OCI-LY7 (cell line): Measurements from ENCODE around the gene SFSWAP. TPM values are rescaled to one million over a fixed set of nuclear protein-coding genes. Genes with fewer than 3 reads are reported as not detected.
"Not testable (repeated sequence)": the region's sequence is repeated elsewhere in the genome, so short reads cannot be mapped to it uniquely, and the experiment has no call there.

Source experiments
- Bru-seq: library from RNA; stranded (reverse); fragments of 400-500 nt; gene quantifications from one replicate; lab custom pipeline; 2021; lab: Mats Ljungman, UMichigan
- BruChase-seq, 2 experiments: library from RNA; stranded (reverse); fragments of 400-500 nt; gene quantifications; one replicate each; lab custom pipeline; 2021; lab: Mats Ljungman, UMichigan
- BruUV-seq: library from RNA; stranded (reverse); fragments of 400-500 nt; replicated peaks from 2 replicates; lab custom pipeline; 2021; lab: Mats Ljungman, UMichigan
- CTCF ChIA-PET: fragments of 300-600 bp; sonication (Branson Sonifier 250); formaldehyde crosslinking; loops from one replicate; lab custom pipeline; 2022; ENCODE audit warnings: antibody characterized with exemption; ENCODE audit not compliant: unreplicated experiment; lab: Charles Lee
- POLR2A ChIA-PET: fragments of 300-600 bp; sonication (Branson Sonifier 250); formaldehyde crosslinking; loops from one replicate; lab custom pipeline; 2022; ENCODE audit warnings: antibody characterized with exemption; lab: Charles Lee
- DNase-seq: peaks from one replicate; pipeline ENCODE4 v3.0.0-alpha.2; 2015; ENCODE audit warnings: low spot score
- H2AFZ ChIP-seq: fragments of 200-600 bp; sonication (generic), shearing (Covaris generic); 2 replicates; pipeline ENCODE4 v1.6.1; 2014; ENCODE audit warnings: mild to moderate bottlenecking, antibody characterized with exemption, low read length, moderate library complexity
- H3K27ac ChIP-seq: fragments of 200-600 bp; sonication (generic); 2 replicates; pipeline ENCODE4 v1.5.1; 2014; ENCODE audit warnings: mixed run types, low read depth, mild to moderate bottlenecking, moderate library complexity, low read length, inconsistent platforms; ENCODE audit not compliant: poor library complexity, severe bottlenecking
- H3K36me3 ChIP-seq: fragments of 200-600 bp; sonication (generic); 2 replicates; pipeline ENCODE4 v1.6.1; 2014; ENCODE audit warnings: mild to moderate bottlenecking, antibody characterized with exemption, low read length, moderate library complexity, mixed read lengths; ENCODE audit not compliant: insufficient read depth
- H3K4me1 ChIP-seq: fragments of 200-600 bp; sonication (generic); 2 replicates; pipeline ENCODE4 v1.5.1; 2014; ENCODE audit warnings: mild to moderate bottlenecking, low read length; ENCODE audit not compliant: insufficient read depth, poor library complexity, severe bottlenecking
- H3K4me2 ChIP-seq: fragments of 200-600 bp; sonication (generic); 2 replicates; pipeline ENCODE4 v1.6.1; 2014; ENCODE audit warnings: mild to moderate bottlenecking, low read length
- H3K4me3 ChIP-seq: fragments of 200-600 bp; sonication (generic); 2 replicates; pipeline ENCODE4 v1.5.1; 2014; ENCODE audit warnings: mild to moderate bottlenecking, low read depth, low read length; ENCODE audit not compliant: poor library complexity, severe bottlenecking
- H3K79me2 ChIP-seq: fragments of 200-600 bp; sonication (generic); 2 replicates; pipeline ENCODE4 v1.6.1; 2016; ENCODE audit warnings: low read depth, mild to moderate bottlenecking, low read length, moderate library complexity, mixed read lengths; ENCODE audit not compliant: insufficient read depth
- H3K9me2 ChIP-seq: fragments of 200-600 bp; sonication (generic); 2 replicates; pipeline ENCODE4 v1.6.1; 2016; ENCODE audit warnings: mild to moderate bottlenecking, low read length, mixed read lengths; ENCODE audit not compliant: insufficient read depth
- H3K9me3 ChIP-seq: fragments of 200-600 bp; sonication (generic); 2 replicates; pipeline ENCODE4 v1.6.1; 2014; ENCODE audit warnings: mild to moderate bottlenecking, mixed run types, low read length, mixed read lengths
- H4K20me1 ChIP-seq: fragments of 200-600 bp; sonication (generic); 2 replicates; pipeline ENCODE4 v1.6.1; 2014; ENCODE audit warnings: mild to moderate bottlenecking, antibody characterized with exemption, low read length, moderate library complexity, mixed read lengths; ENCODE audit not compliant: insufficient read depth
- CTCF ChIP-seq: fragments of 200-600 bp; sonication (generic); conservative IDR thresholded peaks from 2 replicates; pipeline ENCODE4 v1.5.1; 2014; ENCODE audit warnings: mild to moderate bottlenecking, antibody characterized with exemption, low read length, moderate library complexity, mixed read lengths
- EZH2phosphoT487 ChIP-seq: fragments of 200-600 bp; sonication (generic); IDR thresholded peaks from 2 replicates; pipeline ENCODE4 v1.6.1; 2018; ENCODE audit warnings: low read depth, borderline replicate concordance, mild to moderate bottlenecking, mixed run types, antibody characterized with exemption, low read length, moderate library complexity, mixed read lengths
- intact Hi-C: fragments of 100-400 bp; cut with micrococcal nuclease; formaldehyde crosslinking; loops from one replicate; pipeline ENCODE4 v1.10.0; 2022; ENCODE audit not compliant: unreplicated experiment
- long read RNA-seq: library from polyadenylated mRNA; stranded (forward); transcript quantifications from one replicate; pipeline ENCODE4 v2.0.0, GENCODE V29; 2022
- total RNA-seq, 2 experiments: library from RNA; depleted of rRNA in 1 of 2; stranded (reverse); fragments of >200 nt in 1 of 2; shearing (Covaris generic) in 1 of 2; gene quantifications; 2 replicates each; pipeline ENCODE4 v1.2.3, GENCODE V29; 2014 to 2022

Gene SFSWAP
- total RNA-seq (2014; rRNA removed; shearing (Covaris generic)): 54.0 and 58.8 TPM in 2 replicates
- total RNA-seq (2022): 83.8 and 87.1 TPM in 2 replicates
- Bru-seq, nascent RNA: percentile 87 among the genes with signal in this experiment
- percentile 85 among the genes with signal in this experiment for BruChase-seq, experiment 1, labeled RNA remaining after a 6-hour chase
- percentile 83 among the genes with signal in this experiment for BruChase-seq, experiment 2, labeled RNA remaining after a 2-hour chase
- long read RNA-seq, transcript SFSWAP-201 (18 exons, 3,246 nt): major isoform, 14 of 48 reads
- long read RNA-seq, partial matches to known transcripts: 18 of 48 reads
- long read RNA-seq, other reads (novel, unspliced or antisense): 15 of 48 reads

DNA sequence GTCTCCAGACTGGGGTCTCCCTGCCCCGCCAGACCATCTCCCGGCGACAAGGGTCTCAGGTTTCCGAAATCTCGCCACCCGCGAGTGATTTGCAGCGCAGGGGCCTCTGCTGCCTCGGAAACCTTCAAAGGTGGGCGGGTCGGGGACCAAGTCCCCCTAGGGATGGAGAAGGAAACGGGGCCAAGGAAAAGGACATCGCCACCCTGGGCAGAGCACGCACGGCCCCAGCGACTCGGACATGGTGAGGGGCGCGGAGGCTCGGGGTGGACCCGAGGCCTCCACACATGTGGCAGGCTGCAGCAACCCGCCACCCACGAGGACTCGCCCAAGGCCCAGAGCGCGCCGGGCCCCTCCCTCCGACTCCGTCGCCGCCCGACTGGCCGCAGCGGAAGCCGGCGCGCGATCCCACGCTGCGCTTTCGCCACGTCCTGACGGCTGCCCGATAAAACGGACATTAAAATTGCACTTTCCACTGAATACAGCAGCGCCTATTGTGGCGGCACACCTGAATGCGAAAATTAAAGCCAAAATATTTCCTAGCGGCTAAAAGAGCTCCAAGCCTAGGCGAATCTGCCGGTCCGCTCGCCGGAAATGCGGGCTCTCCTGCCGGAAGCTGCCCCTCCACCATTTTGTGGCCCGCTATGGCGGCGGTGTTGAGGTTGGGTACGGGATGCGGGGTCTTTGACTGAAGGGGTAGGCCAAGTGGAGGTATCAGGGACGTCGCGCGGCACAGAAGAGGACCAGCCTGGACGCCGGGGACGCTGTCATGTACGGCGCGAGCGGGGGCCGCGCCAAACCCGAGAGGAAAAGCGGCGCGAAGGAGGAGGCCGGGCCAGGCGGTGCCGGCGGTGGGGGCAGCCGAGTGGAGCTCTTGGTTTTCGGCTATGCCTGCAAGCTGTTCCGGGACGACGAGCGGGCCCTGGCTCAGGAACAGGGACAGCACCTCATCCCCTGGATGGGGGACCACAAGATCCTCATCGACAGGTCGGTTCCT, at the start of gene SFSWAP:
Gene SFSWAP, plus strand, starts transcription at position 627 of the 994 bp plus-strand sequence. Its CDS starts 140 bp downstream, at position 767.
- intact Hi-C loops: no loop called here
- Histone ChIP-seq H2AFZ (peak within 1 kb of the TSS; percentile 73), H3K9me3 (peaks cover 10% of the 10 kb centered on the region; the same call in 1 of the 2 replicates), H3K79me2 (peaks cover 36% of the 10 kb centered on the region), H3K4me3 (peak within 1 kb of the TSS; percentile 98), H3K4me2 (peak within 1 kb of the TSS; percentile 77), H3K36me3 (peaks cover 27% of the 10 kb centered on the region), H3K4me1 (peaks cover 22% of the 10 kb centered on the region), H4K20me1 (peaks cover 21% of the 10 kb centered on the region), H3K27ac (peak within 1 kb of the TSS; percentile 61), H3K9me2 (no peaks in the 10 kb centered on the region)
- CTCF ChIA-PET: no interaction called here
- BruUV-seq: no TSS peak
- DNase-seq: peak; percentile 82
- no peak for TF ChIP-seq EZH2phosphoT487
- no peak for TF ChIP-seq CTCF
- POLR2A ChIA-PET: interaction anchor here (0.6 to 0.7 kb wide), 3 partner anchors 72 to 840 kb away, joined by 3 read pairs; no protein-coding TSS in a partner anchor

GRCh38 chr12:131661170-131661985, 49.5 kb upstream of the SFSWAP start:
- H3K9me3 ChIP-seq, H4K20me1 ChIP-seq, CTCF ChIA-PET, H2AFZ ChIP-seq, H3K4me2 ChIP-seq, POLR2A ChIA-PET, H3K4me1 ChIP-seq, H3K79me2 ChIP-seq, BruUV-seq, H3K4me3 ChIP-seq, H3K9me2 ChIP-seq, H3K27ac ChIP-seq, H3K36me3 ChIP-seq, DNase-seq, intact Hi-C loops: not testable (repeated sequence)

- POLR2A ChIA-PET, H3K36me3 ChIP-seq, H3K9me3 ChIP-seq, BruUV-seq, intact Hi-C loops, H2AFZ ChIP-seq, H3K27ac ChIP-seq, DNase-seq, H3K4me2 ChIP-seq, CTCF ChIA-PET, H3K4me3 ChIP-seq, H3K4me1 ChIP-seq, H4K20me1 ChIP-seq, H3K79me2 ChIP-seq, H3K9me2 ChIP-seq: not testable (repeated sequence)
These were observed 49.0 kb upstream of the SFSWAP start for GRCh38 chr12:131661986-131662288.

DNA sequence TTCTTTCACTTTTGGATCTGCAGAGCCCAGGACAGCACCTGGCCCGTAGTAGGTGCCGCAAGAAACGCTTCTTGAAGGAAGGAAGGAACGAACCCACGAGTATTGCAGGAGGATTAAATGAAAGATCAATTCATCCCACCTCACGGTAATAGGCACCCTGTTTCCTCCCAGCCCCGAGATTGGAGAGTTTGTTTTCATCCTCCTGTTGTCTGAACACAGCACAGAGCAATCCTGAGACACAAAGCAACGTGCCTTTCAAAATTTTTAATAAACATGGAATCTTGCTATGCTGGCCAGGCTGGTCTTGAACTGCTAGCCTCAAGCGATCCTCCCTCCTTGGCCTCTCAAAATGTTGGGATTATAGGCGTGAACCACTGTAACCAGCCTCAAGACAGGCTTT, 48.5 kb upstream of the SFSWAP start:
- BruUV-seq, CTCF ChIA-PET: not testable (repeated sequence)

GRCh38 chr12:131665666-131666065, 45.2 kb upstream of the SFSWAP start:
- H3K9me2 ChIP-seq, H3K4me1 ChIP-seq, H3K9me3 ChIP-seq, H2AFZ ChIP-seq, H3K27ac ChIP-seq, H3K4me3 ChIP-seq, CTCF ChIA-PET, BruUV-seq, H3K4me2 ChIP-seq, H3K79me2 ChIP-seq, H4K20me1 ChIP-seq, H3K36me3 ChIP-seq, DNase-seq, POLR2A ChIA-PET: not testable (repeated sequence)
- intact Hi-C loops: loop anchor here (5.0 kb wide), 1 partner anchor 373 kb away; no protein-coding TSS in a partner anchor

More for the DNA sequence above, 48.5 kb upstream of the SFSWAP start:
- H3K4me3 ChIP-seq, H3K4me2 ChIP-seq, H3K9me2 ChIP-seq, intact Hi-C loops, H3K79me2 ChIP-seq, H3K36me3 ChIP-seq, H2AFZ ChIP-seq, H3K9me3 ChIP-seq, H3K27ac ChIP-seq, H3K4me1 ChIP-seq, DNase-seq, POLR2A ChIA-PET, H4K20me1 ChIP-seq: not testable (repeated sequence)
